Common myeloid progenitor, CD34-positive (primary cell): ENCODE measurements around the gene PRR14.

Source experiments
- CTCF ChIA-PET: fragments of 350-600 bp; sonication (Branson Sonifier 250); formaldehyde crosslinking; loops from one replicate; lab custom pipeline; 2021; ENCODE audit warnings: antibody characterized with exemption; lab: Charles Lee
- POLR2A ChIA-PET: fragments of 350-600 bp; sonication (Branson Sonifier 250); formaldehyde crosslinking; loops from one replicate; lab custom pipeline; 2021; ENCODE audit warnings: antibody characterized with exemption; lab: Charles Lee
- DNase-seq, 3 donors: peaks; one replicate each; pipeline versions ENCODE4 v3.0.0 to v3.0.0-alpha.2; 2013
- H3K27ac ChIP-seq, 2 experiments: 1 replicate in 1 of 2; 2 replicates in 1 of 2; pipeline ENCODE4 v1.7.0; 2013; ENCODE audit warnings: inconsistent platforms in 2 of 2, low read length in 2 of 2, mild to moderate bottlenecking in 2 of 2, low read depth in 1 of 2, moderate library complexity in 1 of 2; ENCODE audit not compliant: severe bottlenecking in 2 of 2, insufficient read depth in 1 of 2, poor library complexity in 1 of 2
- H3K27me3 ChIP-seq, 5 experiments: replicated peaks in 2 of 5; 1 replicate in 3 of 5; 2 replicates in 2 of 5; pipeline versions ENCODE4 v1.6.1 to v1.7.0; 2013; ENCODE audit warnings: low read length in 4 of 5, mild to moderate bottlenecking in 2 of 5, moderate library complexity in 2 of 5, inconsistent platforms in 1 of 5; ENCODE audit not compliant: insufficient read depth in 5 of 5, control insufficient read depth in 4 of 5
- H3K36me3 ChIP-seq, 4 experiments: 1 replicate in 2 of 4; 2 replicates in 2 of 4; pipeline versions ENCODE4 v1.6.1 to v1.7.0; 2013; ENCODE audit warnings: low read length in 3 of 4, control low read depth in 1 of 4, mild to moderate bottlenecking in 1 of 4; ENCODE audit not compliant: control insufficient read depth in 4 of 4, insufficient read depth in 4 of 4
- H3K4me1 ChIP-seq, 4 experiments: 1 replicate in 3 of 4; 2 replicates in 1 of 4; pipeline versions ENCODE4 v1.6.1 to v1.7.1; 2013; ENCODE audit warnings: low read length in 3 of 4, mild to moderate bottlenecking in 3 of 4, control low read depth in 1 of 4, inconsistent platforms in 1 of 4, moderate library complexity in 1 of 4; ENCODE audit not compliant: control insufficient read depth in 4 of 4, insufficient read depth in 4 of 4; ENCODE audit errors: control extremely low read depth in 1 of 4
- H3K4me3 ChIP-seq, 7 experiments: 1 replicate in 4 of 7; 2 replicates in 3 of 7; pipeline versions ENCODE4 v1.5.1 to v1.7.0; 2013; ENCODE audit warnings: mild to moderate bottlenecking in 7 of 7, low read length in 6 of 7, moderate library complexity in 6 of 7, inconsistent platforms in 2 of 7, low read depth in 2 of 7, control low read depth in 1 of 7; ENCODE audit not compliant: insufficient read depth in 4 of 7, control insufficient read depth in 1 of 7; ENCODE audit errors: extremely low read depth in 1 of 7
- H3K9me3 ChIP-seq, 5 experiments: 1 replicate in 4 of 5; 2 replicates in 1 of 5; pipeline versions ENCODE4 v1.6.1 to v1.7.1; 2013; ENCODE audit warnings: low read length in 4 of 5, mild to moderate bottlenecking in 2 of 5, inconsistent platforms in 1 of 5, low read depth in 1 of 5, moderate library complexity in 1 of 5; ENCODE audit not compliant: control insufficient read depth in 4 of 5, insufficient read depth in 2 of 5; ENCODE audit errors: control extremely low read depth in 1 of 5
- WGBS: methylation state at CpG from one replicate; pipeline ENCODE4 v1.1.5; 2013; ENCODE audit not compliant: insufficient coverage; 5-methylcytosine and 5-hydroxymethylcytosine counted together

PRR14 gene

GRCh38 chr16:30619638-30620037 lies 31.1 kb upstream of the PRR14 start:
- WGBS: 100% methylated on average over 3 of the region's 5 CpGs
- Histone ChIP-seq H3K4me1 (peaks cover 0 to 7% (median 4%) of the 10 kb centered on the region in 4 experiments), H3K4me3 (no peak overlapping the region), H3K9me3 (peaks cover 0 to 5% (median 3%) of the 10 kb centered on the region in 5 experiments), H3K27me3 (peaks cover 0 to 2% (median 0%) of the 10 kb centered on the region in 5 experiments), H3K27ac (no peak overlapping the region), H3K36me3 (no peaks in the 10 kb centered on the region)
- ChIA-PET CTCF (interaction anchor here (0.9 to 14.5 kb wide), 5 partner anchors 8 to 190 kb away, joined by 4 to 144 read pairs (median 6); partner anchors contain the start of genes DCTPP1 and ZNF689), POLR2A (no interaction called here)
- no peak for DNase-seq

GRCh38 chr16:30620169-30620568 lies 30.6 kb upstream of the PRR14 start:
- Histone ChIP-seq H3K36me3 (no peaks in the 10 kb centered on the region), H3K4me3 (no peak overlapping the region), H3K9me3 (peaks cover 0 to 5% (median 3%) of the 10 kb centered on the region in 5 experiments), H3K4me1 (peaks cover 0 to 7% (median 4%) of the 10 kb centered on the region in 4 experiments), H3K27me3 (peaks cover 0 to 2% (median 0%) of the 10 kb centered on the region in 5 experiments), H3K27ac (no peak overlapping the region)
- 93% methylated on average over 3 of the region's 3 CpGs for WGBS
- no peak for DNase-seq
- POLR2A ChIA-PET: no interaction called here
- CTCF ChIA-PET: interaction anchor here (0.9 to 14.5 kb wide), 6 partner anchors 7 to 190 kb away, joined by 4 to 144 read pairs (median 5); partner anchors contain the start of genes DCTPP1 and ZNF689

GRCh38 chr16:30621765-30622164 lies 29.0 kb upstream of the PRR14 start:
- ChIA-PET POLR2A (no interaction called here), CTCF (interaction anchor here (13.9 to 14.5 kb wide), 2 partner anchors 6 kb away, joined by 144 read pairs; partner anchors contain the start of gene ZNF689)
- H3K36me3 ChIP-seq: no peaks in the 10 kb centered on the region
- no peak for DNase-seq
- H3K27ac ChIP-seq: no peak overlapping the region
- peaks cover 0 to 2% (median 0%) of the 10 kb centered on the region in 5 experiments for H3K27me3 ChIP-seq
- H3K4me1 ChIP-seq: peaks cover 0 to 7% (median 3%) of the 10 kb centered on the region in 4 experiments
- H3K4me3 ChIP-seq: no peak overlapping the region
- 98% methylated on average over 4 of the region's 5 CpGs for WGBS
- peaks cover 0 to 5% (median 3%) of the 10 kb centered on the region in 5 experiments for H3K9me3 ChIP-seq

- 70% methylated on average over 8 of the region's 10 CpGs for WGBS
- H3K27me3 ChIP-seq: peaks cover 0 to 2% (median 0%) of the 10 kb centered on the region in 5 experiments
- ChIA-PET CTCF (interaction anchor here (0.6 to 14.5 kb wide), 5 partner anchors 5 to 22 kb away, joined by 3 to 144 read pairs (median 78); partner anchors contain the start of gene ZNF689), POLR2A (no interaction called here)
- peaks cover 0 to 7% (median 3%) of the 10 kb centered on the region in 4 experiments for H3K4me1 ChIP-seq
- H3K27ac ChIP-seq: no peak overlapping the region
- peaks cover 0 to 5% (median 3%) of the 10 kb centered on the region in 5 experiments for H3K9me3 ChIP-seq
- H3K36me3 ChIP-seq: no peaks in the 10 kb centered on the region
- DNase-seq: no peak
- H3K4me3 ChIP-seq: no peak overlapping the region
Observed at GRCh38 chr16:30622455-30623032, 28.2 kb upstream of the PRR14 start.

DNA sequence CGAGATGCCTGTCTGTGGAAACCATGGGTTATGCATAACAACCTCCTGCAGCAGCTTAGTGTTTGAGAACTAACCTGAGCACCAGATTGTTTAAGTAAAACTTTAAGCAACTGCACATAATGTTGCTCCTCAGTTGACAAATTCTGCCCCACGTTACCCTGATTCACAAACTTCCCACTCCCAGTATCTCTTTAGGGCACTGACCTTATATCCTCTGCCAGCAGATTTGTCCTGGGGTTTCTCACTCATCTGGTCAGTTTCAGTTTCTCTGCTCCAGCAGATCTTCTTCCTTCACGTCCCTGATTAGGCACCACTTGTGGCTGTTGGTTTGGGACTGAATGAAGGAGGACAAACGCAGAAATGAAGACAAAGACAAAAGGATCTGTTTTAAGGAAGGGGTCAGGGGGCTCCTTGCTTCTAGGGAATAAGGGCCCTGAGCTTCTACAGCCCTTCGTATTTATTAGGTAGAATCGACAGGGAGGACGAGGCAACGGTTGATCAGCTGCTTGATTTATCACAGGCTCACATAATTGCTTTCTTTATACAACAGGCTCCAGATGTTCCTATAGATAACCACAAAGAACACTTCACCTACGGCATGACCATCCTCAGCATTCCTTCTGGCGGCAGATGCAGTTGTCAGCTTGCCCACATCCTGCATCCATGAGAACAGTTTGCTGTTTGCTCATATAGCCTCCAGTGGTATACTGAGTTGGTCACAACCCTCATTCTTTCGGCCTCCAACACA lies 27.1 kb upstream of the PRR14 start:
- POLR2A ChIA-PET: no interaction called here
- WGBS: 93% methylated on average over 11 of the region's 11 CpGs
- Histone ChIP-seq H3K36me3 (no peaks in the 10 kb centered on the region), H3K27me3 (peaks cover 0 to 2% (median 0%) of the 10 kb centered on the region in 5 experiments), H3K27ac (no peak overlapping the region), H3K4me1 (peaks cover 0 to 2% (median 2%) of the 10 kb centered on the region in 4 experiments), H3K4me3 (no peak overlapping the region), H3K9me3 (peaks cover 0 to 5% (median 3%) of the 10 kb centered on the region in 5 experiments)
- CTCF ChIA-PET: interaction anchor here (1.1 to 13.9 kb wide), 3 partner anchors 8 to 23 kb away, joined by 3 to 144 read pairs (median 78); partner anchors contain the start of gene ZNF689
- peak in 2 of 3 donors; percentile 54 to 70 for DNase-seq

DNA sequence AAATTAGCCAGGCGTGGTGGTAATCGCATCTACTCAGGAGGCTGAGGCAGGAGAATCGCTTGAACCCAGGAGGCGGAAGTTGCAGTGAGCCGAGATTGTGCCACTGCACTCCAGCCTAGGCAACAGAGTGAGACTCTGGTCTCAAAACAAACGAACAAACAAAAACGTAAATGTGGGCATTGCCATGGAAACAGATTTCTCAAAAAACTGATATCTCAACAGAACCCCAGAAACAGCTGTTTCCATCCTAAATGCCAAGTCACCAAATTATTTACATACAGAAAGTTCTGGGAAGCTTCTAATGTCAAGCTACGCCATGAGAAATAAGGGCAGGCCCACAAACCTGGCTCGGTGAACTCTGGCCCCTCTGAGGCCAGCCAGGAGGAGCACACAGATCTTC lies 24.5 kb upstream of the PRR14 start:
- Histone ChIP-seq H3K27me3 (peaks cover 0 to 2% (median 0%) of the 10 kb centered on the region in 5 experiments), H3K27ac (peak overlapping the region in 1 of 2 experiments; percentile 64), H3K36me3 (no peaks in the 10 kb centered on the region), H3K4me3 (no peak overlapping the region), H3K4me1 (peaks cover 0 to 5% (median 3%) of the 10 kb centered on the region in 4 experiments), H3K9me3 (peaks cover 0 to 5% (median 3%) of the 10 kb centered on the region in 5 experiments)
- 92% methylated on average over 7 of the region's 9 CpGs for WGBS
- ChIA-PET CTCF (interaction anchor here (0.7 to 13.9 kb wide), 7 partner anchors 10 to 594 kb away, joined by 3 to 144 read pairs (median 5); partner anchors contain the start of genes DCTPP1, PRR14 and ZNF689), POLR2A (interaction anchor here (1.0 kb wide), 1 partner anchor 32 kb away, joined by 3 read pairs; the partner anchor contains the start of gene FBRS)
- DNase-seq: peak; percentile 63 to 92 (median 86)
